ENCODE measurements around the gene KRTAP3-3.

DNA sequence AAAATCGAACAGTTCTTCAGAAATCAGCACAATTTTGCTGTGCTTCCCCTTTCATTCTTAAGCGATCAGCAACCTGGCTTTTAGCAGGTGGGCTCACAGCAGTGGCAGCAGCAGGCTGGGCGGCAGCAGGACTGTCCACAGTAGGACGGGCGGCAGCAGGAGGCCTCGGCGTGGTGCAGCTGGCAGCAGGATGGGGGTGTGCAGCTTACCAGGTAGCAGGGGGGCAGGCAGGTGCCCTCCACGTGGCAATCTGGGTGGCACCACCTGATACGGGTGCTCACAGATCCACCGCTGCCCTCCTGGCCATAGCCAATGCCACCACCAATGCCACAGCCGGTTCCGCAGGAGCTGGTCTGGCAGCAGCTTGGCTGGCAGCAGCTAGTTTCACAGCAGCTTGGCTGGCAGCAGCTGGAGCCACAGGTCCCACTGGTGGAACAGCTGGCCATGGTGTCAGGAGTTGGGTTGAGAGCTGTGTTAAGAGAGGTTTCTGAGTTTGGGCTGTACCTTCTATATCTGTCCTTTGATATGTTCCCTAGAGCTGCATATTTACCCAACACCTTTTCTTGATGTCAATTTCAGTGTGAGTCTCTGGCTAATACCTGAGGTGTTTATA, 35.8 kb upstream of the KRTAP3-3 start, which contains the start of gene KRTAP1-4:
- TF ChIP-seq, protein P1, sequence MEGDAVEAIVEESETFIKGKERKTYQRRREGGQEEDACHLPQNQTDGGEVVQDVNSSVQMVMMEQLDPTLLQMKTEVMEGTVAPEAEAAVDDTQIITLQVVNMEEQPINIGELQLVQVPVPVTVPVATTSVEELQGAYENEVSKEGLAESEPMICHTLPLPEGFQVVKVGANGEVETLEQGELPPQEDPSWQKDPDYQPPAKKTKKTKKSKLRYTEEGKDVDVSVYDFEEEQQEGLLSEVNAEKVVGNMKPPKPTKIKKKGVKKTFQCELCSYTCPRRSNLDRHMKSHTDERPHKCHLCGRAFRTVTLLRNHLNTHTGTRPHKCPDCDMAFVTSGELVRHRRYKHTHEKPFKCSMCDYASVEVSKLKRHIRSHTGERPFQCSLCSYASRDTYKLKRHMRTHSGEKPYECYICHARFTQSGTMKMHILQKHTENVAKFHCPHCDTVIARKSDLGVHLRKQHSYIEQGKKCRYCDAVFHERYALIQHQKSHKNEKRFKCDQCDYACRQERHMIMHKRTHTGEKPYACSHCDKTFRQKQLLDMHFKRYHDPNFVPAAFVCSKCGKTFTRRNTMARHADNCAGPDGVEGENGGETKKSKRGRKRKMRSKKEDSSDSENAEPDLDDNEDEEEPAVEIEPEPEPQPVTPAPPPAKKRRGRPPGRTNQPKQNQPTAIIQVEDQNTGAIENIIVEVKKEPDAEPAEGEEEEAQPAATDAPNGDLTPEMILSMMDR (conservative IDR thresholded peaks at IDR 0.05; ENCODE audit: low read depth in 2 of 2) = no peak
- TF ChIP-seq POLR2AphosphoS5 (IDR thresholded peaks at IDR 0.05; ENCODE audit: low read depth) = no peak
- TF ChIP-seq, protein P2, sequence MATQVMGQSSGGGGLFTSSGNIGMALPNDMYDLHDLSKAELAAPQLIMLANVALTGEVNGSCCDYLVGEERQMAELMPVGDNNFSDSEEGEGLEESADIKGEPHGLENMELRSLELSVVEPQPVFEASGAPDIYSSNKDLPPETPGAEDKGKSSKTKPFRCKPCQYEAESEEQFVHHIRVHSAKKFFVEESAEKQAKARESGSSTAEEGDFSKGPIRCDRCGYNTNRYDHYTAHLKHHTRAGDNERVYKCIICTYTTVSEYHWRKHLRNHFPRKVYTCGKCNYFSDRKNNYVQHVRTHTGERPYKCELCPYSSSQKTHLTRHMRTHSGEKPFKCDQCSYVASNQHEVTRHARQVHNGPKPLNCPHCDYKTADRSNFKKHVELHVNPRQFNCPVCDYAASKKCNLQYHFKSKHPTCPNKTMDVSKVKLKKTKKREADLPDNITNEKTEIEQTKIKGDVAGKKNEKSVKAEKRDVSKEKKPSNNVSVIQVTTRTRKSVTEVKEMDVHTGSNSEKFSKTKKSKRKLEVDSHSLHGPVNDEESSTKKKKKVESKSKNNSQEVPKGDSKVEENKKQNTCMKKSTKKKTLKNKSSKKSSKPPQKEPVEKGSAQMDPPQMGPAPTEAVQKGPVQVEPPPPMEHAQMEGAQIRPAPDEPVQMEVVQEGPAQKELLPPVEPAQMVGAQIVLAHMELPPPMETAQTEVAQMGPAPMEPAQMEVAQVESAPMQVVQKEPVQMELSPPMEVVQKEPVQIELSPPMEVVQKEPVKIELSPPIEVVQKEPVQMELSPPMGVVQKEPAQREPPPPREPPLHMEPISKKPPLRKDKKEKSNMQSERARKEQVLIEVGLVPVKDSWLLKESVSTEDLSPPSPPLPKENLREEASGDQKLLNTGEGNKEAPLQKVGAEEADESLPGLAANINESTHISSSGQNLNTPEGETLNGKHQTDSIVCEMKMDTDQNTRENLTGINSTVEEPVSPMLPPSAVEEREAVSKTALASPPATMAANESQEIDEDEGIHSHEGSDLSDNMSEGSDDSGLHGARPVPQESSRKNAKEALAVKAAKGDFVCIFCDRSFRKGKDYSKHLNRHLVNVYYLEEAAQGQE (IDR thresholded peaks at IDR 0.05; ENCODE audit: unreplicated experiment) = no peak
